GM23338 (cell line): ENCODE measurements around the gene TTLL9.

ENCODE experiments used
- CREB1 ChIP-seq: fragments of 250-450 bp; sonication (Bioruptor Pico); IDR thresholded peaks from 2 replicates; pipeline ENCODE4 v1.5.0; 2020; ENCODE audit warnings: low read depth, mild to moderate bottlenecking, moderate library complexity
- CTCF ChIP-seq, 2 experiments: fragments of 200-600 bp in 1 of 2; sonication (generic) in 1 of 2; conservative IDR thresholded peaks; 2 replicates each; pipeline versions ENCODE4 v1.5.1 to v1.6.1; 2016 to 2017; ENCODE audit warnings: antibody characterized with exemption in 2 of 2, low read depth in 2 of 2, mild to moderate bottlenecking in 2 of 2, moderate library complexity in 1 of 2
- ETS1 ChIP-seq: IDR thresholded peaks from 2 replicates; pipeline ENCODE4 v1.6.1; 2016; ENCODE audit warnings: antibody characterized with exemption
- EZH2 ChIP-seq: fragments of 200-600 bp; sonication (generic); IDR thresholded peaks from one replicate; pipeline ENCODE4 v1.8.0; 2017; ENCODE audit warnings: antibody characterized with exemption, mild to moderate bottlenecking, low read depth; ENCODE audit not compliant: unreplicated experiment
- EZH2phosphoT487 ChIP-seq: fragments of 200-600 bp; sonication (generic); IDR thresholded peaks from one replicate; pipeline ENCODE4 v1.8.1; 2018; ENCODE audit warnings: antibody characterized with exemption; ENCODE audit not compliant: unreplicated experiment
- JUNB ChIP-seq: IDR thresholded peaks from one replicate; pipeline ENCODE4 v1.6.1; 2016; ENCODE audit warnings: antibody characterized with exemption; ENCODE audit not compliant: unreplicated experiment
- POLR2AphosphoS5 ChIP-seq: IDR thresholded peaks from 2 replicates; pipeline ENCODE4 v1.6.1; 2016; ENCODE audit warnings: antibody characterized with exemption, low read depth
- REST ChIP-seq: IDR thresholded peaks from one replicate; pipeline ENCODE4 v1.6.1; 2018; ENCODE audit warnings: antibody characterized with exemption; ENCODE audit not compliant: unreplicated experiment
- STAT1 ChIP-seq: IDR thresholded peaks from one replicate; pipeline ENCODE4 v1.6.1; 2016; ENCODE audit warnings: antibody characterized with exemption; ENCODE audit not compliant: unreplicated experiment
- ZNF114 ChIP-seq: fragments of 250-450 bp; sonication (Bioruptor Pico); IDR thresholded peaks from 2 replicates; pipeline ENCODE4 v1.5.0; 2020; ENCODE audit warnings: mild to moderate bottlenecking, moderate library complexity

- TF ChIP-seq CTCF (conservative IDR thresholded peaks at IDR 0.05; ENCODE audit: low read depth in 2 of 2) (no peak), EZH2phosphoT487 (no peak), JUNB (no peak), POLR2AphosphoS5 (no peak), ETS1 (no peak), EZH2 (no peak), STAT1 (no peak), REST (no peak), CREB1 (CRISPR knock-in tag) (no peak), ZNF114 (CRISPR knock-in tag) (no peak)
Measured at GRCh38 chr20:31897541-31897940, 27.1 kb downstream of the TTLL9 start.
